Activated naive CD8-positive, alpha-beta T cell (primary cell): Measurements from ENCODE around the gene HOXD8.

Experiments
- H3K27ac Mint-ChIP-seq: one replicate; pipeline ENCODE4 v1.8.0; 2021; ENCODE audit warnings: mixed read lengths
- H3K27me3 Mint-ChIP-seq: one replicate; pipeline ENCODE4 v1.8.0; 2021; ENCODE audit warnings: mixed read lengths
- H3K36me3 Mint-ChIP-seq: one replicate; pipeline ENCODE4 v1.8.0; 2021; ENCODE audit warnings: mixed read lengths
- H3K4me1 Mint-ChIP-seq: one replicate; pipeline ENCODE4 v1.8.0; 2021; ENCODE audit warnings: low read depth, mixed read lengths
- H3K4me3 Mint-ChIP-seq: one replicate; pipeline ENCODE4 v1.8.0; 2021; ENCODE audit warnings: mild to moderate bottlenecking, mixed read lengths
- H3K9me3 Mint-ChIP-seq: one replicate; pipeline ENCODE4 v1.8.0; 2021; ENCODE audit warnings: low read depth, mixed read lengths

HOXD8 gene

GRCh38 chr2:176157499-176158185 is 28.1 kb downstream of the HOXD8 start:
- peaks cover 43% of the 10 kb centered on the region for H3K27me3 Mint-ChIP-seq
- H3K27ac Mint-ChIP-seq, result no peak overlapping the region

DNA sequence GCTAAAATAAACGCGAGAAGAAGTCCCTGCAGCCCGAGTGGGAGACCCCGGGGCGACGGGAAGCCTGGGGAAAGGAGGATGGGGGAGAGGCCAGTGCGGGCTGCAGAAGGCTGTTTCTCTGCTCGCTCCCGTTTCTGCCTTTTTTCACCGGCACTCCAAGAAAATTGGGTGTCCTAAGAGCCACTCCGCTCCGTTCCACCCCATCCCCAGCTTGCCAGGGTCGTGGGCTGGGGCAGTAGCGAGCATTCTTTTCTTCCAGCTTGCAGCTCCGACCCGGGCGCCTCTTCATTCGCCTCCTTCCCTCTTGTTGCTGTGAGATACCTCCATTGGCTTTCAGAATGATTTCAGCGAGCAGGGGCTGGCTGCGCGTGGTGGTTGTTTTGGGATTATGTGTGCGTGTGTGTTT is 28.7 kb downstream of the HOXD8 start:
- no peak overlapping the region for H3K27ac Mint-ChIP-seq
- peak overlapping the region; percentile 70 for H3K4me3 Mint-ChIP-seq
- H3K36me3 Mint-ChIP-seq, result no peaks in the 10 kb centered on the region
- peaks cover 24% of the 10 kb centered on the region for H3K4me1 Mint-ChIP-seq
- no peaks in the 10 kb centered on the region for H3K9me3 Mint-ChIP-seq
- peaks cover 44% of the 10 kb centered on the region for H3K27me3 Mint-ChIP-seq

More at GRCh38 chr2:176157499-176158185, 28.1 kb downstream of the HOXD8 start:
- Mint-ChIP-seq H3K4me1 (peaks cover 26% of the 10 kb centered on the region), H3K4me3 (peak overlapping the region; percentile 70), H3K36me3 (no peaks in the 10 kb centered on the region), H3K9me3 (no peaks in the 10 kb centered on the region)

DNA sequence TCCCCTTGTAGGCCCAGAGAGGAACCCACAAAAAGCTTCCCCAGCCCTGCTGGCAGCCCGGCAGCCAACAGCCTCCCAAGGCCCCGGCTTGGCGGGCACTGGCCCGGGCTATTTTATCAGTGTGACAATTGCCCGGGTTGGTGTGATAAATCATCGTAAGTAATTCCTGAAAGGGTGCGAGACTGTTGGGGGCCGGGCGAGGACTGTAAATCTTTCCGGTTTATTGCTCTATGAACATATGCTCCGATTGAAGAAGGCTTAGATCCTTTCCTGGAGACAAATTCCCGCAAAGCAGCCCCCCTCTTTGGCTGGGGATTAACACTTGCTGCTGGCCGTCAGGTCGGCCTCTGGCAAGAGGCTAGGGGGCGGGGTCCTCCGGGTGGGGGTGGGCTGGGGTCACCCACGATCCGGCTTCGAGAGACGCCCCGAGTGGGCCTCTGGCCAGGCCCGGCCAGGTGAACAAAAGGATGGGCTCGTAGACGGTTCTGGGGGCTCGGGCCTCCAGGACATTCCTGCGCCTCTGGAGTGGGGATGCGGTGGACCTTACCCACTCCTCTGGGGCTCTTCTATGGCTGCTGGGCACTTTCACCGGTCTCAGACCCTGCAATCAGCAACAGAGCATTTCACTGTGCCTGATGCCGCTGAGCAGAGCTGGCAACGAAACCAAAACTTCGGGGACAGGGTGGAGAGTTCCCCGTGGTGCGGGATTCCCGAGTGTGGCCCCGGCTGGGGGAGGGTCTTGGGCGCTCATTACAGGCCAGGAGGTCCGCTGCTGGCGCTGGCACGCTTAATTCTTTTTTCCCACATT is 29.6 kb downstream of the HOXD8 start:
- no peak overlapping the region for H3K27ac Mint-ChIP-seq
- peak overlapping the region; percentile 30 for H3K4me3 Mint-ChIP-seq
- no peaks in the 10 kb centered on the region for H3K36me3 Mint-ChIP-seq
- peaks cover 4% of the 10 kb centered on the region for H3K9me3 Mint-ChIP-seq
- peaks cover 27% of the 10 kb centered on the region for H3K4me1 Mint-ChIP-seq
- H3K27me3 Mint-ChIP-seq, result peaks cover 50% of the 10 kb centered on the region

GRCh38 chr2:176159663-176160250 is 30.3 kb downstream of the HOXD8 start:
- Mint-ChIP-seq H3K36me3 (no peaks in the 10 kb centered on the region), H3K27ac (no peak overlapping the region), H3K27me3 (peaks cover 48% of the 10 kb centered on the region), H3K9me3 (peaks cover 7% of the 10 kb centered on the region), H3K4me3 (peak overlapping the region; percentile 30), H3K4me1 (peaks cover 30% of the 10 kb centered on the region)

GRCh38 chr2:176160251-176160985 is 30.9 kb downstream of the HOXD8 start:
- Mint-ChIP-seq H3K27me3 (peaks cover 47% of the 10 kb centered on the region), H3K27ac (no peak overlapping the region), H3K9me3 (peaks cover 7% of the 10 kb centered on the region), H3K4me3 (peak overlapping the region; percentile 7), H3K36me3 (no peaks in the 10 kb centered on the region), H3K4me1 (peaks cover 33% of the 10 kb centered on the region)

DNA sequence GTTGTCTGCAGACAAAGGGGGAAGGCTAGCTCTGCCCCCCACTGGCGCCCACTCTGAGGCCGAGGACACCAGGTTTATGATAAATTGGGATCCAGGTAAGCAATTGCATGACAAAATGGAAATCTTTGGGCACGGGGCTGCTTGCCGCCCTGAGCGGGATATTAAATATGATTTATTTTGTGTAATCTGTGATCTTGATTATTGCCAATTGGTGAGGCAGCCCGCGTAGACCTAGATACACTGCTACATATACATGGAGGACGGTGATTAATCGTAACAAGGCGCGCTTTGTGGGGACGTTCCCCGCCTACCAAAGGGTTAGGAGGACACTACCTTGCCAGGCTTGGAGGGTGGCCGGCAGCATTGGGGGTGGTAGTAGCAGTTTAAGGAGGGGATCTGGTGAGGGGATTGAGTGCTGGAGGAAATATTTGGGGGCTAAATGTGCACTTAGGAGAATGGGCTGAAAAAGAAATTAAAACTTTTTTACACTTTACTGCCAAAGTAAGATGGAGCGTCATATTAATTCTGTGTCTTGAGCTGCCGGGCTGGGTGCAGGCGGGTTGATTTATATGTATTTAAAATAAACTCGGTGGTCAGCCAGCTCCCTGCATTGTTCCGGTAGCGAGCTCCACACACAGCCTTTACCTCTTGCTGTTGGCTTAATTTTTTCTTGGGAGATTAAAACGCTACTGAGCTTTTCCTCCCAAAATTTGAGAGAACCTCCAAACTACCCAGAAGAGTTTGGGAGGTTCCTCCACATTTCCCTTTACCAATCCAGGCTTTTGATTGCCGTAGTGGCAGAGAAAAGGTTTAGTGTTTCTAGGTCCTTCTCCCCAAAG is 31.7 kb downstream of the HOXD8 start:
- H3K27ac Mint-ChIP-seq, result no peak overlapping the region
- H3K4me1 Mint-ChIP-seq, result peaks cover 36% of the 10 kb centered on the region

DNA sequence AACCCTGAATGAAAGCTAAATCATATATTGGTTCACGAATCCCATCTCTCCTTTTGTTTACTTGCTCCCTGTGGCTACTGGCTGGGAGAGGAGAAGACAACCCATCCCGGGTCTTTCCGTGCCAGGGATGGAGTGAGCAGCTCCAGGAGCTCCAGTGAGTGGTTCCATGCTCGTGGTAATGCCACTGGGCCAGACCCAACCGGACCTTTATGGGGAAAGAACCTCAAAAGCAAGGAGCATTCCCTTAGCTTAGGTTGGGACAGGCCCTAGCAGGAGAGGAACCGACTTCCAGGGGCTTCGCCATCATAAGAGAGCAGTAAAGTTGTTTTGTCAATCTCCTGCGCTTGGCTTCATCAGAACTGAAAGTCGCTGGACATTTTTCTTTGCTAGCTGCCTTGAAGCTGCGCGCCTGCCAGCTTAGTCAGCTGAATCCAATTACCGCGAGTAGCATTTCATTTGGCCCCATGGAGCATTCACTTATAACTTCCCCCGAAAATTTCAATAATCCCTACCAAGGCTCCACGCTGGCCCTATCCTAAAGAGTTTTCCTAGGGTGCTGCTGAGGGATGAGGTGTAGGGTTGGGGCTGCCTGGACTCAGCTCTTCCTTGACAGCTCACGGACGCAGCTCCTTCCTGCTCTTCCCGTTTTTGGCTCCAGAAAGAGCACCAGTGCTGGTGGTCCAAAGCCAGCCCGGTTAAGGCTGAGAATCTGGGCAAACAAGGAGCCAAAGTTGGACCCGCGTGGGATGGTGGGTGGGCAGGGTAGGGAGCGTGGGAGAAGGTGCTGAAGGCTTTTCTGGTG is 32.5 kb downstream of the HOXD8 start:
- H3K4me1 Mint-ChIP-seq, result peaks cover 36% of the 10 kb centered on the region
- H3K4me3 Mint-ChIP-seq, result no peak overlapping the region
- no peak overlapping the region for H3K27ac Mint-ChIP-seq
- H3K27me3 Mint-ChIP-seq, result peaks cover 52% of the 10 kb centered on the region
- no peaks in the 10 kb centered on the region for H3K36me3 Mint-ChIP-seq
- H3K9me3 Mint-ChIP-seq, result peaks cover 7% of the 10 kb centered on the region

More for the DNA sequence above, 31.7 kb downstream of the HOXD8 start:
- H3K9me3 Mint-ChIP-seq, result peaks cover 7% of the 10 kb centered on the region
- peaks cover 49% of the 10 kb centered on the region for H3K27me3 Mint-ChIP-seq
- H3K4me3 Mint-ChIP-seq, result peak overlapping the region; percentile 35
- H3K36me3 Mint-ChIP-seq, result no peaks in the 10 kb centered on the region

- Mint-ChIP-seq H3K4me3 (no peak overlapping the region), H3K27me3 (peaks cover 55% of the 10 kb centered on the region), H3K27ac (peak overlapping the region; percentile 12), H3K4me1 (peaks cover 29% of the 10 kb centered on the region), H3K9me3 (peaks cover 7% of the 10 kb centered on the region), H3K36me3 (no peaks in the 10 kb centered on the region)
These were observed 33.6 kb downstream of the HOXD8 start for GRCh38 chr2:176162911-176163671.

- Mint-ChIP-seq H3K9me3 (peaks cover 7% of the 10 kb centered on the region), H3K27ac (no peak overlapping the region), H3K36me3 (no peaks in the 10 kb centered on the region), H3K27me3 (peaks cover 52% of the 10 kb centered on the region), H3K4me1 (peaks cover 25% of the 10 kb centered on the region), H3K4me3 (no peak overlapping the region)
These were observed 34.2 kb downstream of the HOXD8 start for GRCh38 chr2:176163672-176164056.

DNA sequence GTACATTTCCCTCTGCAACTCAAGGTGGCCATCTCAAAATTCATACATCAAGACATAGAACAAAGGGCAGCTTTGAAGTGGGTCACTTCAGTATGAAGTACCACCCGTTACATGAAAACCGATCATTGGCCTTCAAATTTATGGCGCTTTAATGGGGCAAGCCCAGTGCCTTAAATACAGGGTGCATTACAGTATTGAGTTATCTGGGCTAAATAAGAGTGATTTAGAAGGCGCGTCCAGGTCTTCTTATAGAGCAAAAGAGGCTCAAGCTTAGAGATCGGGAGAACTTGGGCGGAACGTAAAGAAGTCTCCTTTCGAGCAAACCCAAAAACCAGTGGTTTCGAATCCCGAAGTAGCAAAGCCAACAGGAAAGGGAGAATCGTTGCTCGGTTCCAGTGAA is 34.7 kb downstream of the HOXD8 start:
- H3K27me3 Mint-ChIP-seq, result peaks cover 51% of the 10 kb centered on the region
- peak overlapping the region; percentile 60 for H3K4me3 Mint-ChIP-seq
- H3K4me1 Mint-ChIP-seq, result peaks cover 24% of the 10 kb centered on the region
- H3K27ac Mint-ChIP-seq, result no peak overlapping the region
- peaks cover 7% of the 10 kb centered on the region for H3K9me3 Mint-ChIP-seq
- H3K36me3 Mint-ChIP-seq, result no peaks in the 10 kb centered on the region

DNA sequence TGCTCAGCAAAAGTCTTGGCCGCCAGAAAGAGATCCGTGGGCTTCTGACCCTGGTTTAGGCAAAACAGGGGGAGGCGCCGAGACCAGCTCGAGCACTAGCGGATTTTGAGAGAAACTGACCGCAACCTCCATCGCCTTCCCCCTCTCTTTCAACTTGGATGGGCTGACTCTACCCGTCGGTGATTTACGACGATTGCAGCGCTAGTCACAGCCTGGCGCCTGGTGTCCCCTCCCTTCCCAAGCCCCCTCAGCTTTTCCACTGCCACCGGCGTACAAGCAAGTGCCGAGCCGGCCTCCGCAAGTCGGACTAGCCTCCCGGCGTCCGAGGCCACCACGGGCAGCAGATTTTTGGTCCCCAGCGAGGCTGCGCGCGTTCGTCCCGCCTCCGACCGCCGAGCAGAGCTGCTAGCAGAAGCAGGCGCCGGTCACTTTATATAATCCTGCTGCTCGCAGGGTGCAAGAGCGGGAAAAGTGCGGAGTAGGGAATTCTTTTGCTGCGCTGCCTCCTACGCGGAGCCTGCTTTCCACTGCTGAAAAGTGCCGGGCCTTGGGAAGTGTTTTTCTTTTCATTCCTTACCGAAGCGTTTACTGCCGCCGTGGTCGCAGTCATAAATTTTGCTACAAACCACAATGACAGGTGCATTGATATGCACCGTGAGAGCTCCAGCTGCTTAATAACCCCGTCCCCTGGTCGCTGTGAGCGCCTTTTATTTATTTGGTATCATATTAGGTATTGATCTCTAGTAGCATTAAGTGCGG is 35.3 kb downstream of the HOXD8 start:
- Mint-ChIP-seq H3K27me3 (peaks cover 55% of the 10 kb centered on the region), H3K27ac (no peak overlapping the region), H3K4me1 (peaks cover 19% of the 10 kb centered on the region), H3K4me3 (peak overlapping the region; percentile 7), H3K36me3 (no peaks in the 10 kb centered on the region), H3K9me3 (peaks cover 7% of the 10 kb centered on the region)

GRCh38 chr2:176165370-176166050 is 36.0 kb downstream of the HOXD8 start:
- peaks cover 7% of the 10 kb centered on the region for H3K9me3 Mint-ChIP-seq
- peaks cover 61% of the 10 kb centered on the region for H3K27me3 Mint-ChIP-seq
- H3K4me1 Mint-ChIP-seq, result peaks cover 19% of the 10 kb centered on the region
- H3K27ac Mint-ChIP-seq, result no peak overlapping the region
- H3K4me3 Mint-ChIP-seq, result peak overlapping the region; percentile 7
- no peaks in the 10 kb centered on the region for H3K36me3 Mint-ChIP-seq
